Fibroblast of the aortic adventitia (primary cell): ENCODE measurements around the gene FREM1. TPM values are rescaled to one million over a fixed set of nuclear protein-coding genes. Genes with fewer than 3 reads are reported as not detected.

Experiments used
- DNase-seq: peaks from one replicate; pipeline ENCODE4 v3.0.0-alpha.2; 2010; ENCODE audit warnings: low read depth
- H3K4me3 ChIP-seq: 2 replicates; pipeline ENCODE4 v1.5.1; 2011; ENCODE audit warnings: low read depth, mild to moderate bottlenecking, control low read depth, low read length, moderate library complexity
- CTCF ChIP-seq: IDR thresholded peaks from 2 replicates; pipeline ENCODE4 v1.5.1; 2011; ENCODE audit warnings: mild to moderate bottlenecking, low read length, control low read depth, inconsistent platforms; ENCODE audit not compliant: insufficient read depth
- total RNA-seq: library from RNA; depleted of rRNA; stranded (reverse); fragments of >200 nt; gene quantifications from 2 replicates; pipeline ENCODE4 v1.2.3, GENCODE V29; 2012; ENCODE audit warnings: low replicate concordance

The FREM1 gene
- total RNA-seq, 1 donor = 0.45 TPM

GRCh38 chr9:14779566-14780022 is 130.6 kb downstream of the FREM1 start:
- DNase-seq = no peak
- TF ChIP-seq CTCF = no peak
- no peak overlapping the region for H3K4me3 ChIP-seq

- no peak overlapping the region for H3K4me3 ChIP-seq
- DNase-seq = no peak
- no peak for TF ChIP-seq CTCF
Observed at GRCh38 chr9:14778565-14778964, 131.7 kb downstream of the FREM1 start.

- no peak for TF ChIP-seq CTCF
- DNase-seq = no peak
- no peak overlapping the region for H3K4me3 ChIP-seq
Observed at GRCh38 chr9:14775917-14776316, 134.3 kb downstream of the FREM1 start.

- no peak for DNase-seq
- no peak overlapping the region for H3K4me3 ChIP-seq
- no peak for TF ChIP-seq CTCF
Observed at GRCh38 chr9:14770592-14770991, 139.6 kb downstream of the FREM1 start.

GRCh38 chr9:14769230-14769571 is 141.0 kb downstream of the FREM1 start:
- no peak overlapping the region for H3K4me3 ChIP-seq
- DNase-seq = peak; percentile 53
- peak; percentile 43 for TF ChIP-seq CTCF

GRCh38 chr9:14768405-14769229 is 141.6 kb downstream of the FREM1 start:
- peak; percentile 78 for DNase-seq
- peak; percentile 72 for TF ChIP-seq CTCF
- no peak overlapping the region for H3K4me3 ChIP-seq

GRCh38 chr9:14766299-14766698 is 143.9 kb downstream of the FREM1 start:
- DNase-seq = no peak

More at GRCh38 chr9:14766299-14766698, 143.9 kb downstream of the FREM1 start:
- H3K4me3 ChIP-seq = no peak overlapping the region
- no peak for TF ChIP-seq CTCF
